GM23338 (cell line): ENCODE results near the gene BAD. TPM values are rescaled to one million over a fixed set of nuclear protein-coding genes. Genes with fewer than 3 reads are reported as not detected.

Experiments used
- ATAC-seq: fragments of 200-7000 bp; cut with Tn5 transposase; 3 replicates; pipeline ENCODE4 v1.9.1; 2020
- DNase-seq: peaks from one replicate; pipeline ENCODE4 v3.0.0-alpha.2; 2015; ENCODE audit warnings: low spot score
- H2AFZ ChIP-seq: fragments of 200-600 bp; sonication (generic); 2 replicates; pipeline ENCODE4 v1.8.0; 2016; ENCODE audit warnings: antibody characterized with exemption, mild to moderate bottlenecking, moderate library complexity
- H3F3A ChIP-seq: fragments of 200-600 bp; sonication (generic); replicated peaks from 2 replicates; pipeline ENCODE4 v1.8.0; 2017; ENCODE audit warnings: antibody characterized with exemption, mixed run types, low read depth
- H3K27ac ChIP-seq: fragments of 200-600 bp; sonication (generic); 2 replicates; pipeline ENCODE4 v1.6.1; 2016; ENCODE audit warnings: low read depth
- H3K27me3 ChIP-seq: fragments of 200-600 bp; sonication (generic); 2 replicates; pipeline ENCODE4 v1.8.0; 2016; ENCODE audit warnings: mild to moderate bottlenecking, mixed run types, moderate library complexity; ENCODE audit not compliant: insufficient read depth
- H3K36me3 ChIP-seq: fragments of 200-600 bp; sonication (generic); 2 replicates; pipeline ENCODE4 v1.8.0; 2016; ENCODE audit warnings: mild to moderate bottlenecking; ENCODE audit not compliant: insufficient read depth
- H3K4me1 ChIP-seq: fragments of 200-600 bp; sonication (generic); 2 replicates; pipeline ENCODE4 v1.8.0; 2016; ENCODE audit warnings: mild to moderate bottlenecking, moderate library complexity; ENCODE audit not compliant: insufficient read depth
- H3K4me2 ChIP-seq: fragments of 200-600 bp; sonication (generic); 2 replicates; pipeline ENCODE4 v1.7.1; 2017; ENCODE audit warnings: mixed run types
- H3K4me3 ChIP-seq: fragments of 200-600 bp; sonication (generic); 2 replicates; pipeline ENCODE4 v1.6.1; 2016; ENCODE audit warnings: mixed run types
- H3K79me2 ChIP-seq: fragments of 200-600 bp; sonication (generic); replicated peaks from 2 replicates; pipeline ENCODE4 v1.8.0; 2017; ENCODE audit warnings: mild to moderate bottlenecking; ENCODE audit not compliant: insufficient read depth
- H3K9me2 ChIP-seq: fragments of 200-600 bp; sonication (generic); 2 replicates; pipeline ENCODE4 v1.8.0; 2017; ENCODE audit not compliant: insufficient read depth
- H4K20me1 ChIP-seq: fragments of 200-600 bp; sonication (generic); replicated peaks from 2 replicates; pipeline ENCODE4 v1.8.0; 2017; ENCODE audit warnings: mild to moderate bottlenecking; ENCODE audit not compliant: insufficient read depth
- H3K27ac Mint-ChIP-seq: 2 replicates; pipeline ENCODE4 v1.8.0; 2020; ENCODE audit warnings: inconsistent platforms, mild to moderate bottlenecking, moderate library complexity, mixed read lengths
- H3K27me3 Mint-ChIP-seq: 3 replicates; pipeline ENCODE4 v1.8.0; 2022; ENCODE audit warnings: low read depth, mild to moderate bottlenecking, moderate library complexity, mixed read lengths, inconsistent platforms; ENCODE audit not compliant: insufficient read depth, poor library complexity
- H3K36me3 Mint-ChIP-seq: 3 replicates; pipeline ENCODE4 v1.8.0; 2021; ENCODE audit warnings: low read depth, mild to moderate bottlenecking, inconsistent platforms, moderate library complexity, mixed read lengths
- H3K4me1 Mint-ChIP-seq: 3 replicates; pipeline ENCODE4 v1.8.0; 2020; ENCODE audit warnings: mild to moderate bottlenecking, inconsistent platforms, mixed read lengths
- H3K4me3 Mint-ChIP-seq: 3 replicates; pipeline ENCODE4 v1.8.0; 2021; ENCODE audit warnings: moderate library complexity, mild to moderate bottlenecking, inconsistent platforms, mixed read lengths
- H3K9me3 Mint-ChIP-seq: 3 replicates; pipeline ENCODE4 v1.8.0; 2020; ENCODE audit warnings: moderate library complexity, mild to moderate bottlenecking, inconsistent platforms, mixed read lengths
- CREB1 ChIP-seq: fragments of 250-450 bp; sonication (Bioruptor Pico); IDR thresholded peaks from 2 replicates; pipeline ENCODE4 v1.5.0; 2020; ENCODE audit warnings: low read depth, mild to moderate bottlenecking, moderate library complexity
- EZH2 ChIP-seq: fragments of 200-600 bp; sonication (generic); IDR thresholded peaks from one replicate; pipeline ENCODE4 v1.8.0; 2017; ENCODE audit warnings: antibody characterized with exemption, mild to moderate bottlenecking, low read depth; ENCODE audit not compliant: unreplicated experiment
- POLR2AphosphoS5 ChIP-seq: IDR thresholded peaks from 2 replicates; pipeline ENCODE4 v1.6.1; 2016; ENCODE audit warnings: antibody characterized with exemption, low read depth
- STAT1 ChIP-seq: IDR thresholded peaks from one replicate; pipeline ENCODE4 v1.6.1; 2016; ENCODE audit warnings: antibody characterized with exemption; ENCODE audit not compliant: unreplicated experiment
- long read RNA-seq: library from polyadenylated mRNA; unstranded; transcript quantifications from one replicate; pipeline ENCODE4 v2.0.0, GENCODE V29; 2020; ENCODE audit not compliant: unreplicated experiment
- polyA plus RNA-seq: library from polyadenylated mRNA; unstranded; fragments of >200 nt; fragmentation: Nextera tagmentation; extraction: Ambion mirVana; gene quantifications from 2 replicates; pipeline ENCODE4 v1.2.1, GENCODE V29; 2016
- total RNA-seq: library from RNA; depleted of rRNA; stranded (reverse); fragments of >200 nt; shearing (Covaris generic); gene quantifications from 2 replicates; pipeline ENCODE4 v1.2.3, GENCODE V29; 2014; rRNA removed
- TF ChIP-seq, protein P1 (sequence below): IDR thresholded peaks from 2 replicates; pipeline ENCODE4 v1.6.1; 2016; ENCODE audit warnings: antibody characterized with exemption
- TF ChIP-seq, protein P2 (sequence below): fragments of 250-450 bp; sonication (Bioruptor Pico); IDR thresholded peaks from 2 replicates; pipeline ENCODE4 v1.5.0; 2020; ENCODE audit warnings: mild to moderate bottlenecking, moderate library complexity

BAD gene
- total RNA-seq (45.8 and 46.4 TPM in 2 replicates), polyA plus RNA-seq (45.5 and 46.3 TPM in 2 replicates)
- long read RNA-seq, transcript BAD-203 (3 exons, 1,157 nt), result minor isoform, 5 of 22 reads
- long read RNA-seq, transcript BAD-201 (4 exons, 929 nt), result major isoform, 12 of 22 reads
- long read RNA-seq, partial matches to known transcripts, result 2 of 22 reads
- long read RNA-seq, other reads (novel, unspliced or antisense), result 3 of 22 reads

DNA sequence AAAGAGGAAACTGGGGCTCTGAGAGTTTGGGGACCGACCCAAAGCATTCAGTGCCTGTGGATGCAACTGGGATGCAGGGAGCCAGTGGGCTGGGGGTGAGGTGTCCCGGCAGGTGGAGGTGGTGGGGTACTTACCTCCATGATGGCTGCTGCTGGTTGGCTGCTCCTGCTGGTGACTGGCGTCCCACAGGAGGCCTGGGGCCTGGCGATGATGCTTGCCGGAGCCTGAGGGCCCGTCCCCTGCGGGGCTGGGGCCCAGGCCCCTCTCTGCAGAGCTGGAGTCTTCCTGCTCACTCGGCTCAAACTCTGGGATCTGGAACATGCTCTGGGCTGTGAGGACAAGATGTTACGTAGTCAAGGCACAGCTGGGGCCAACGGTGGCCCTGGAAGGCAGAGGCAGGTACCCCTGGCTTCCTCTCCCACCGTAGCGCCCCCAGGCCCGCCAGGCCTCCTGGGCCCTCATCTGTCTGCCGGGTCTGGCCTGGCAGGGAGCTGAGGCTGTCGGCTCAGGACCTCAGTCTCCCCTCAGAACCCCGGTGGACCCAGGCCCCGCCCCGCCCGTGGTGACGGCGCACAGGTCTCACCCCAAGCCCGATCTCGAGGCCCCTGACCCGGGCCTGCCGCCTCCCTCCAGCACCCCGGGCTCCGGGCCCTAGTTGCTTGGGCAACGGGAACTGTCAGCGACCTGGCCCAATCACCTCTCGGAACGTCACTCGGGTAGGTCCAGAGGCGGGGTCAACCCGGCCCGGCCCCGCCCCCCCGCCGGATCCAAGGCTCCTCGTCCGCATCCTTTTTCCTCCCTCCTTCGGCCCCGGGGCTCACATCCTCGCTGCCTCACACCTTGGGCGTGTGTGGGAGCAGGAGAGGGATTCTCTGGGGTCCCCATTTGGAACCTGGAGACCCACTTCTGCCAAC lies at the start of gene BAD:
Gene BAD, minus strand, starts transcription at position 618 of the 914 bp plus-strand sequence. Its CDS starts 297 bp downstream, at position 321.
- peaks cover 21% of the 10 kb centered on the region for H3K27me3 Mint-ChIP-seq

More for the DNA sequence above, at the start of gene BAD:
- H4K20me1 ChIP-seq, result no peaks in the 10 kb centered on the region; the same call in 1 of the 2 replicates
- no peak within 1 kb of the TSS; the same call in 1 of the 2 replicates for H3K27ac Mint-ChIP-seq
- peak within 1 kb of the TSS; percentile 99 for H3K4me2 ChIP-seq
- H2AFZ ChIP-seq, result peak within 1 kb of the TSS; percentile 98
- peak within 1 kb of the TSS; percentile 81 for H3K4me3 Mint-ChIP-seq
- H3F3A ChIP-seq, result peaks cover 6% of the 10 kb centered on the region; the same call in 1 of the 2 replicates
- H3K4me3 ChIP-seq, result peak within 1 kb of the TSS; percentile 95
- no peaks in the 10 kb centered on the region for H3K9me2 ChIP-seq
- H3K27me3 ChIP-seq, result peaks cover 15% of the 10 kb centered on the region
- H3K36me3 ChIP-seq, result no peaks in the 10 kb centered on the region
- H3K9me3 Mint-ChIP-seq, result no peaks in the 10 kb centered on the region
- DNase-seq, result peak; percentile 98
- TF ChIP-seq POLR2AphosphoS5, result peak; percentile 65
- no peak for TF ChIP-seq STAT1
- TF ChIP-seq, protein P1, sequence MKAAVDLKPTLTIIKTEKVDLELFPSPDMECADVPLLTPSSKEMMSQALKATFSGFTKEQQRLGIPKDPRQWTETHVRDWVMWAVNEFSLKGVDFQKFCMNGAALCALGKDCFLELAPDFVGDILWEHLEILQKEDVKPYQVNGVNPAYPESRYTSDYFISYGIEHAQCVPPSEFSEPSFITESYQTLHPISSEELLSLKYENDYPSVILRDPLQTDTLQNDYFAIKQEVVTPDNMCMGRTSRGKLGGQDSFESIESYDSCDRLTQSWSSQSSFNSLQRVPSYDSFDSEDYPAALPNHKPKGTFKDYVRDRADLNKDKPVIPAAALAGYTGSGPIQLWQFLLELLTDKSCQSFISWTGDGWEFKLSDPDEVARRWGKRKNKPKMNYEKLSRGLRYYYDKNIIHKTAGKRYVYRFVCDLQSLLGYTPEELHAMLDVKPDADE, result no peak
- no peak for TF ChIP-seq EZH2
- TF ChIP-seq CREB1 (CRISPR knock-in tag), result peak; percentile 93
- TF ChIP-seq, protein P2, sequence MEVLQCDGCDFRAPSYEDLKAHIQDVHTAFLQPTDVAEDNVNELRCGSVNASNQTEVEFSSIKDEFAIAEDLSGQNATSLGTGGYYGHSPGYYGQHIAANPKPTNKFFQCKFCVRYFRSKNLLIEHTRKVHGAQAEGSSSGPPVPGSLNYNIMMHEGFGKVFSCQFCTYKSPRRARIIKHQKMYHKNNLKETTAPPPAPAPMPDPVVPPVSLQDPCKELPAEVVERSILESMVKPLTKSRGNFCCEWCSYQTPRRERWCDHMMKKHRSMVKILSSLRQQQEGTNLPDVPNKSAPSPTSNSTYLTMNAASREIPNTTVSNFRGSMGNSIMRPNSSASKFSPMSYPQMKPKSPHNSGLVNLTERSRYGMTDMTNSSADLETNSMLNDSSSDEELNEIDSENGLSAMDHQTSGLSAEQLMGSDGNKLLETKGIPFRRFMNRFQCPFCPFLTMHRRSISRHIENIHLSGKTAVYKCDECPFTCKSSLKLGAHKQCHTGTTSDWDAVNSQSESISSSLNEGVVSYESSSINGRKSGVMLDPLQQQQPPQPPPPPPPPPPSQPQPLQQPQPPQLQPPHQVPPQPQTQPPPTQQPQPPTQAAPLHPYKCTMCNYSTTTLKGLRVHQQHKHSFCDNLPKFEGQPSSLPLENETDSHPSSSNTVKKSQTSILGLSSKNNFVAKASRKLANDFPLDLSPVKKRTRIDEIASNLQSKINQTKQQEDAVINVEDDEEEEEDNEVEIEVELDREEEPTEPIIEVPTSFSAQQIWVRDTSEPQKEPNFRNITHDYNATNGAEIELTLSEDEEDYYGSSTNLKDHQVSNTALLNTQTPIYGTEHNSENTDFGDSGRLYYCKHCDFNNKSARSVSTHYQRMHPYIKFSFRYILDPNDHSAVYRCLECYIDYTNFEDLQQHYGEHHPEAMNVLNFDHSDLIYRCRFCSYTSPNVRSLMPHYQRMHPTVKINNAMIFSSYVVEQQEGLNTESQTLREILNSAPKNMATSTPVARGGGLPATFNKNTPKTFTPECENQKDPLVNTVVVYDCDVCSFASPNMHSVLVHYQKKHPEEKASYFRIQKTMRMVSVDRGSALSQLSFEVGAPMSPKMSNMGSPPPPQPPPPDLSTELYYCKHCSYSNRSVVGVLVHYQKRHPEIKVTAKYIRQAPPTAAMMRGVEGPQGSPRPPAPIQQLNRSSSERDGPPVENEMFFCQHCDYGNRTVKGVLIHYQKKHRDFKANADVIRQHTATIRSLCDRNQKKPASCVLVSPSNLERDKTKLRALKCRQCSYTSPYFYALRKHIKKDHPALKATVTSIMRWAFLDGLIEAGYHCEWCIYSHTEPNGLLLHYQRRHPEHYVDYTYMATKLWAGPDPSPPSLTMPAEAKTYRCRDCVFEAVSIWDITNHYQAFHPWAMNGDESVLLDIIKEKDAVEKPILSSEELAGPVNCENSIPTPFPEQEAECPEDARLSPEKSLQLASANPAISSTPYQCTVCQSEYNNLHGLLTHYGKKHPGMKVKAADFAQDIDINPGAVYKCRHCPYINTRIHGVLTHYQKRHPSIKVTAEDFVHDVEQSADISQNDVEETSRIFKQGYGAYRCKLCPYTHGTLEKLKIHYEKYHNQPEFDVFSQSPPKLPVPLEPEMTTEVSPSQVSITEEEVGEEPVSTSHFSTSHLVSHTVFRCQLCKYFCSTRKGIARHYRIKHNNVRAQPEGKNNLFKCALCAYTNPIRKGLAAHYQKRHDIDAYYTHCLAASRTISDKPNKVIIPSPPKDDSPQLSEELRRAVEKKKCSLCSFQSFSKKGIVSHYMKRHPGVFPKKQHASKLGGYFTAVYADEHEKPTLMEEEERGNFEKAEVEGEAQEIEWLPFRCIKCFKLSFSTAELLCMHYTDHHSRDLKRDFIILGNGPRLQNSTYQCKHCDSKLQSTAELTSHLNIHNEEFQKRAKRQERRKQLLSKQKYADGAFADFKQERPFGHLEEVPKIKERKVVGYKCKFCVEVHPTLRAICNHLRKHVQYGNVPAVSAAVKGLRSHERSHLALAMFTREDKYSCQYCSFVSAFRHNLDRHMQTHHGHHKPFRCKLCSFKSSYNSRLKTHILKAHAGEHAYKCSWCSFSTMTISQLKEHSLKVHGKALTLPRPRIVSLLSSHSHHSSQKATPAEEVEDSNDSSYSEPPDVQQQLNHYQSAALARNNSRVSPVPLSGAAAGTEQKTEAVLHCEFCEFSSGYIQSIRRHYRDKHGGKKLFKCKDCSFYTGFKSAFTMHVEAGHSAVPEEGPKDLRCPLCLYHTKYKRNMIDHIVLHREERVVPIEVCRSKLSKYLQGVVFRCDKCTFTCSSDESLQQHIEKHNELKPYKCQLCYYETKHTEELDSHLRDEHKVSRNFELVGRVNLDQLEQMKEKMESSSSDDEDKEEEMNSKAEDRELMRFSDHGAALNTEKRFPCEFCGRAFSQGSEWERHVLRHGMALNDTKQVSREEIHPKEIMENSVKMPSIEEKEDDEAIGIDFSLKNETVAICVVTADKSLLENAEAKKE, result no peak
- ATAC-seq, result peak; percentile 92
- no peaks in the 10 kb centered on the region for H3K79me2 ChIP-seq
- peaks cover 8% of the 10 kb centered on the region for H3K4me1 ChIP-seq
- peaks cover 8% of the 10 kb centered on the region for H3K4me1 Mint-ChIP-seq
- H3K36me3 Mint-ChIP-seq, result peaks cover 10% of the 10 kb centered on the region; the same call in 2 of the 3 replicates
- peak within 1 kb of the TSS; percentile 84; the same call in 1 of the 2 replicates for H3K27ac ChIP-seq
